NCI-H1694 treated with DMSO at 0.1 percent for 48 hours (cell line): ENCODE measurements around the gene EDRF1.
"Not testable (repeated sequence)": the region's sequence is repeated elsewhere in the genome, so short reads cannot be mapped to it uniquely, and the experiment has no call there.

Experiments
- DNase-seq: peaks from one replicate; lab custom pipeline; 2025; lab: John Stamatoyannopoulos, UW

EDRF1 gene

DNA sequence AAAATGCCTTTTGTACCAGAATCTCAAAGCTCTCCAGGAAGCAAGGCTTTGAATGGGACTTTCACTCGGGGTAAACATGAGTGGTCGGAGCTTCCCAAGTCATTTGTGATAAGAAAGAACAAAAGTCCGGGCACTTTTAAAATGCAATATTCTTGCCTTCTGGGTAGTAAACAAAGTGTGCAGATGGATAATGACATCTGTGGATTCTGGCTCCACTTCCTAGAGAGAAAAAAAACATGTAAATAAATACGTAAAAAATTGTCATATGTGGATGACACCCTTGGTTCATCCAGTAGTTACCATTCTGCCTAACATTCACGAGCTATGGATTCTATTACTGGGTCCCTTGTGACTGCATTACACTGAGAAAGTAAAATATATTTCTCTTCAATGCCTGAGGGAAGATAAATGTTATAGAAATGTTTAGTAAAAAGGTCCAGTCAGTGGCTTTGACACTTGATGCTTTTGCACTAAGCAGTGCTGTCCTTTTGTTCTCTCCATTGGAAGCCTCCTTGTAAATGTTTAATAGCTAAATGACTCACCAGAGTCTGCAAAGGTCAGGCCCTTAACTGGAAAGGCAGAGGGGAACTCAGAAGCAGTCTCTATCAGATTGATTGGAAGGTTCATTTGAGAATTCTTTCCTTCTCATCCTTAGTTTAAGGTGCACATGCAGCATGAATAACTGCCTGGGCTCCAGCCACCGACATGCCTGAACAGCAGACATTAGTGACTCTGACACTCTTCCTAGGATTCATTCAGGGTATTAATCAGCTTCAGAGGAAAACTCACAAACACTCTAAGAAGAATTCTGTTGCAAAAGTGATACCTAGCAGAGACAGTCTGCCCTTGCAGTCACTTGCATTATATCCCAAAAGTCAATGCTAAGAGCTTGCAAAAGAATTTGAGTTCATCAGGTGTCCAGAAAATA, 11.7 kb upstream of the EDRF1 start:
- DNase-seq = no peak

DNA sequence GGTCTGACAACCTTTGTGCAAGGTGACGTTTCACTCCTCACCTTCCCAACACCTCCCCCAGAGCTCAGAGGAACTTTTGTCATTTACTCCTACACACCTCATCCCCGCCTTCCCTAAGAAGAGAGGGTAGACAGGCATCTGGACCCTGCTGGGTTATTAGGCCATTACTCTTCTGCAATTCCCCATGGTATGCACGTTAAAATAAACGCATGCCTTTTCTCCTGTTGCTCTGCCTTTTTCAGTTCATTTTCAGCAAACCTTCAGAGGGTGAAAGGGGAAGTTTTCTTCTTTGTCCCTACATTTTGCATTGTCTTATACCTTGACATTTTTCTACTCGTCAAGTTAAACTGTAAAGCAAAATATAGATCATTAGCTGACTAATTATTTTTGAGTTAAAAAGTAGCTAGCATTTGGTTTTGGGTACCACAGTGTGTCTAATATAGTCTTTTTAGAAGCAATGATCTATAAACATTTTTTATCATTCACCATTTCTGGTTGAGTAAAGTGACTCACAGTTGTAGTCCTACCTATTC, 10.5 kb upstream of the EDRF1 start:
- DNase-seq = no peak

DNA sequence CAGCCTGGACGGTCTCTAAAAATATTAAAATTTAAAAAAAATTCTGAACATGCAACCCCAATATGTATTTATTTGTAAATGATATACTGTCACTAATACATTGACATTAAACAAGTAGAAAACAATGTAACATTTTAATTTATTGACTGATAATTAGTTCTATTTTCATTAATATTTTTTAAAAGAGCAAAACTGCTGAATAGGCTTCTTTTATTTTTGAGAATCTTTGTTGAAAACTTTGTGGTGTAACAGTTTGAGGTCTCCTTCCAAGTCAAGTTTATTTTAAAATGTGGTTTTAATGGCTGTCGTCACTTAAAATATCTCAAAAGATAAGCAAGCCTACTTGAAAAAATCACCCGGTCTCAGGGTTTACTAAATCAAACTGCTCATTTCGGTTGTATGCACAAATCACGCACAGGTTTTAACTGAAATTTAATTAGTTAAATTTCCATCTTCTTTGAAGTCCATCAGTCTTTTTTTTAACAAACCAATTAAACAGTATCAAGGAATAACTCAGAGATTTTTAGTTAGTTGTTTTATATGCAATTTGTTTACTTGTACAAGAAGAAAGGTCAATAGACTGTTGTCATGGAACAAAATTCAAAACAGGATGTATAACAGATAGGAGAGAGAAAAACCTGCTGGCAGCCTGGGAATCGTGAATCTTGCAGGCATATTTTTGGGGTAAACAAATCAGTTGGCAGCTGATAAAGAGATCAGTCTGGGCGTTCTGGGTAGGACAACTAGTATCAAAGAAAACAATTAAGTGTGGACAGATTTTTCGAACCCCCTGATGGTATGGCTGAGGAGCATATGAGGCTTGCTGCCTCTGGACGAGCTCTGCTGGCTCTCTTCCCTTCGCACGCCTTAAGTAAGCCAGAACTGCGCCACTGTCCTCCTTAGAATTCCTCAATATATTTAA, 9.7 kb upstream of the EDRF1 start:
- DNase-seq = no peak

DNA sequence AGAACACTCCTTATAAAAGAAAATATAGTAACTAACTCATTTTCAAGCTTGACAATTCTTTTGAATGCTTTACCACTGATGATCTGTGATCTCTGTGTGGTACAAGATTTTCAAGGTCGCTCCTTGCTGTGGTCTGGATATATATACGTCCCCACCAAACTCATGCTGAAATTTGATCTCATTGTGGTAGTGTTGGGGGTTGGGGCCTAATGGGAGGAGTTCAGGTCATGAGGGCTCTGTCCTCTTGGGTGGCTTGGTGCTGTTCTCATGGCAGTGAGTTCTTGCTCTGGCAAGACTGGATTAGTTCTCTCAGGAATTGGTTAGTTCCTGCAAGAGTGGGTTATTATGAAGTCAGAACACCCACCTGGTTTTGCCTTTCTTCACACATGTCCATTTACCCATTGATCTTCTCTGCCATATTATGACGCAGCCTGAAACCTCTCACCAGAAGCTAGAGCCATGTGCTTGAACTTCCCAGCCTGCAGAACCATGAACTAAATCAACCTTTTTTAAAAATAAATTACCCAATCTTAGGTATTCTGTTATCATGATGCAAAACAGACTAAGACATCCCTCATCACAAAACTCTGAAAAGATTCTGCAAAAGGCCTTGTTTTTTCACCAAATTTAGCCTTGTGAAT, 8.3 kb upstream of the EDRF1 start:
- no peak for DNase-seq

DNA sequence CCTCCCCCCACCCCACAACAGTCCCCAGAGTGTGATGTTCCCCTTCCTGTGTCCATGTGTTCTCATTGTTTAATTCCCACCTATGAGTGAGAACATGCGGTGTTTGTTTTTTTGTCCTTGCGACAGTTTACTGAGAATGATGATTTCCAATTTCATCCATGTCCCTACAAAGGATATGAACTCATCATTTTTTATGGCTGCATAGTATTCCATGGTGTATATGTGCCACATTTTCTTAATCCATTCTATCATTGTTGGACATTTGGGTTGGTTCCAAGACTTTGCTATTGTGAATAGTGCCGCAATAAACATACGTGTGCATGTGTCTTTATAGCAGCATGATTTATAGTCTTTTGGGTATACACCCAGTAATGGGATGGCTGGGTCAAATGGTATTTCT, 4.8 kb upstream of the EDRF1 start:
- not testable (repeated sequence) for DNase-seq

DNA sequence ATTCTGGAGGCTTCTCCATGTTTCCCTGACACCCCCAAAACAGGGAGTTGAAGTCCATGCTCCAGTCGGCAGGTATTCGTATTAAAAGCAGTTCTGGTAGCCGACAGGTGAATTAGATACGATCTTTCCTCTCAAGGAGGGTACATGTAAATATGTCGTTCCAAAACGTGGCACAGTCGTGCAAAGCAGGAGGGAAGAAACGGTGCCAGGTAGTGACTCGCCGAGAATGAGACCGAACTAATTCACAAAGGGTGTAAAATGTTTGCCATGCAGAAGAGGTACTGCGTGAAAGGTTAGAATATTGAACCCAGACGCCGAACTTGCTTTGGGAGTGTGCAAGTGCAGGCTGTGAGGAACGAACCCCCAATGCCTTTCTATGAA, 483 bp downstream of the EDRF1 start:
- DNase-seq = no peak

DNA sequence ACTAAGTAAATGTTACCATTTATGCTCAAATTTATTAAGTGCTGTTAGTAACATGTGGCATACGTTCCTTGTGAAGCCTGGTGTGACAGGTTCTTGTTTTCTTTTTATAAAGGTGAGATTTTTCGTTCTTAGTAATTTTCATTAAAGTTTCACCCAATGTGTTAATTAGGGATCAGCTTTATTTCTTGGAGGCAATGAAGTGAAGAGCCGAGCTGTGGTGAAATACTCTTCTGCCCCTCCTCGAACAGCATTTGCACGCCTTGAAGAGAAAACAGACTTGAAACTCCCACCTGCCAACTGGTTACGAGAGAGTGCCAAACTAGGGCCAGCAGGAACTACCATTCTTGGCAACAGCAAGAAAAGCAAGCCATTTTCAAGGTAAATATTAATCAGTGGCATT, 1.5 kb downstream of the EDRF1 start:
- no peak for DNase-seq

DNA sequence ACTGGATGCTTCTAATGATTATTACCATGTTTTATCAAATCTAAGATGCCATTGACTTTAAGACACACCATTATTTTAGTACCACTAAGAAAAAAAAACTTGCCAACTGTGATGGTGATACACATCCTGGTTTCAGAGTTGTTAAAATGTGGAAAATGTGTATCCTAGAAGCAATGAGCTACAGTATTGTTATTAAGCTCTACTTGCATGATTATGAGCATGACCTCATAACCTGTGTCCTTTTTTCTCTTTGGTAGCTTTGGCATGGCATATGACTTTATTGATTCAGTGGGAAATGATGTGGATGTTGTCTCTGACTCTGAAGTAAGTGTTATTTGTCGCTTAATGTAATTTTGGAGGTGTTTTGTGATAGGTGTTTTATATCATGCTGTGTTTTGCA, 3.3 kb downstream of the EDRF1 start:
- DNase-seq = no peak

DNA sequence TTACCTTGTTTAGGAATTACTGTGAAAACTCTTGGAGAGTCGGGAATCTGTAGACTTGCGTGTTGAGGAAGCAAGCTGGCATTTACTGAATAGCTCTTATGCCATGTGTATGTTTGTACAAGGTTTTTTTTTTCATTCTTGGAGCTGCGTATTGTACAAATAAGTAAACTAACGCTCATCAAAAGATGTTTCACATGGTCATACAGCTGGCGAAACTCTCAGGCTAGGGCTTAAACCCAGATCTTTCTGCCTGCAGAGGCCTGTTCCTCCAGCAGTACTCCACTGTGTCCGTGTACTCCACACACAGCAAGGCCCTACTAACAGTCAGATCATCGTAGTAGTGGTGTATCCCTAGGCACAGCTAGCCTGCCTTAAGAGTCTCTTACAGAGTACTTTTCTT, 7.4 kb downstream of the EDRF1 start:
- DNase-seq = no peak

DNA sequence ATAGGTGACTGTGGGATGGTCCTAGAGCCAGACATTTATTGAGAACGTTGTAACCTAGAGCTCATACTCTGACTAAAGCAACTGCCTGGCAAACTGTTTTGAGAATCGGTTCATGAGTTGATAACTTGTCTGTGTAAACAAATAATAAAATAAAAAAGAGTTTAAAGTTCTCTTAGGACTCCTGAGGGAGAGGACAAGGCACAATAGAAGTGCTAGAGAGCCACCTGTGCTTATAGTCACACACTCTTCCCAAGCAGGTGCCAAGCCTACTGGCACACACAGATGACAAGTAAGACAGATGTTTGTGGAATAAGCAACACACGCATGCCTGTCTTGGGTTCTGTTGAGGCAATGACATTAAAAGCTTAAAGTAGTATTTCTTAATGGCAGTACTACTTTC, 7.9 kb downstream of the EDRF1 start:
- no peak for DNase-seq

DNA sequence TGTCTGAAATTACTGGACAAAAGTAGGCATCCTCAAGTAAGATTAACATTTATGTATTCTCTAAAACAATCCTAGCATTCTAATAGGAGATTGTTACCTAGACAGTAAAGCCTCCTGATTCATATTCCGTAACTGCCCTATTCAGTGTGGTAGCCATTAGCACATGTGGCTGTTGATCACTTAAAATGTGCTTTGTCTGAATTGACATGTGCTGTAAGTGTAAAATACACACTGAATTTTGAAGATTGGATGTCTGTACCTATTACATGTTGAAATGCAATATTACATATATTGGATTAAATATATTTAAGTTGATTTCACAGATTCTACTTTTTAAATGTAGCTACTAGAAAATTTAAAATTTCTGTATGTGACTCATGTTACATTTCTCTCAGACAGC, 14.6 kb downstream of the EDRF1 start:
- DNase-seq = no peak

DNA sequence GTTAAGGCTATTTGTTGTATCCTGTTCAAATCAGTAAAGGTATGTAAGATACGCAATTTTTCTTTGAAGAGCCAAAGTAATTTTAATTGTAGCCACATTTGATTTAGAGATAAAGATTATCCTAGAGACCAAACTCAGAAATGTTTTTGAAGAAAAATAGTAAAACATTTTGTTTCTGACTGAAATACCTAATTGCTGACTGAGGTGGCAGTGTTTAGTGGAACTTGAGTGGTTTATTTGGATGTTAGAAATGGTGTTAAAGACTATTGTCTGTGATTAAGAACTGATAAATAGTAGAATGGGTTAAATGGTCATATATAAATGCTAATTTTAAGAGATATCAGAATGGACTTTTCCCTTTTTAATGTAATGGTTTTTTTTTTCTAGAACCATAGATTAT, 15.3 kb downstream of the EDRF1 start:
- no peak for DNase-seq

DNA sequence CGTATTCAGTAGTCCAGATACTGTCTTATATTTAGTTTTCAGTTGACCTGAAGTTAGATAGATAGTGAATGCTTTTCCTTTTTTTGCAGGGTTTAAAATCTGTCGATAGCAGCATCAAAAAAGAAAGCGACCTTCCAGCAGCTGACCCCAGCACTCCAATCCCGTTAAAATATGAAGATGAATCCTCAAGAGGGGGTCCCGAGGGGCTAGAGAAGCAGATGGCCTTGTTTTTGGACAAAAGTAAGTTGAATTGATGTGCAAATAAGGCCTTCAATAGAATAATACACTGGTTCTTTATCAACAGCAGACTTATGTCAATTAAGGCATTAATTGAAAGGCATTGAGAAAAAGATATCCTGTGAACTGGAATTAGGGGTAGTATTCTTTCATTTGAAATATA, 18.7 kb downstream of the EDRF1 start:
- DNase-seq = no peak

DNA sequence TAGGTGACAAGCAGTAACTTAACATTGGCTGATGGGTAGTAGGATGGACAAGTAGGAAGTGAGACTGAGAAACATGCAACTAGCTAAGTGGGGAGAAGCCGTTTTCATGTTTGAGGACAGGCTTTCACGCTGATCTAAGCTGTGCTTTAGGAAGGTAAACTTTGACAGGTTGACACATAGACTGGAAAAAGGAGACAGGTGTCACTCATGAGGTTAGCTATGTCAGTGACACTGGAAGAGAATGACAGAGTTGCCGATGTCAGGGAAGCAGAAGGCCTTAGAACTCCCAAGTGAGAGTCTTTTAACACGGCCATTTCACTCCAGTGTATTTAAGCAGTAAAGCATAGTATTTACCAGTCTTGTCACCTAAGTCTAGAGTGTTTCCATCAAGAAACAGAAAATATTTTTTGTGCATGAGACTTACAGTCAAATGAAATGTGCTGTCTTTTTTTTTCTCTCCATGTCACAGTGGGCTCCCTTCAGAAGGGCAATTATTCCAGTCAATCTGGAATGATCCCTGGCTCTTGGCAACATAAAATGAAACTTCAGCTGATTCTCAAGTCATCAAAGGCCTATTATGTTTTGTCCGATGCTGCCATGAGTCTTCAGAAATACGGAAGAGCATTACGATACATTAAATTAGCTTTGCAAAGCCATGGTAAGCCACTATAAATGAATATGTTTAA, 20.6 kb downstream of the EDRF1 start:
- no peak for DNase-seq

DNA sequence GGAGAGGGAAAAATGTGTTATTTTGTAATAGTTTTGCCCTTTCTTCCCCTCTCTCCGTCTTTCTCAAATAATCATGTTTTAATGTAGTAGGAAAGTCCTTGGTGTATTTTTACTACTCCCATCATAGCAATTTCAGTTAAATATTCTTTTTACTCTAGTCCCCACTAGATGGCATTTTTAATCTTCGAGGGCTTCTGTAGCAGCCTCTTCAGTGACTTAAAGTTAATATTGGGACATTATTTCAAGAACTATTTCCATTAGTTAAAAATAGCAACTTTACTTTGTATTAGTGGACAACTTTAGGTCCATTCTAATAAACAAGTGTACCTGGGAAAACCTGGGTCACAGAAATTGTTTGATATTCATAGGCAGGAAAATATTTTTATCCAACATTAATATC, 23.0 kb downstream of the EDRF1 start:
- DNase-seq = no peak

DNA sequence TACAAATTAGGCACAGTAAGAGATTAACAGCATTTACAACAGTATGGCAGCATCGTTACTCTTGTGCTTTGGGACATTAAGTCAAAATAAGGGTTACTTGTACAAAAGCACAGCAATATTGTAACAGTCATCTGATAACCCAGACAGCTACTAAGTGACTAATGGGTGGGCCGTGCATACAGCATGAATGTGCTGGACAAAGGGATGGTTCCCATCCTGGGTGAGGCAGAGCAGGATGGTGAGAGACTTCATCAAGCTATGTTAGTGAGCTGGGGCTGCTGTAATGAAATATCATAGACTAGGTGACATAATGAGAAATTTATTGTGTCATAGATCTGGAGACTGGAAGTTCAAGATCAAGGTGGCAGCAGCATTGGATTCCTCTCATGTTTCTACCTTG, 25.4 kb downstream of the EDRF1 start:
- DNase-seq = no peak

DNA sequence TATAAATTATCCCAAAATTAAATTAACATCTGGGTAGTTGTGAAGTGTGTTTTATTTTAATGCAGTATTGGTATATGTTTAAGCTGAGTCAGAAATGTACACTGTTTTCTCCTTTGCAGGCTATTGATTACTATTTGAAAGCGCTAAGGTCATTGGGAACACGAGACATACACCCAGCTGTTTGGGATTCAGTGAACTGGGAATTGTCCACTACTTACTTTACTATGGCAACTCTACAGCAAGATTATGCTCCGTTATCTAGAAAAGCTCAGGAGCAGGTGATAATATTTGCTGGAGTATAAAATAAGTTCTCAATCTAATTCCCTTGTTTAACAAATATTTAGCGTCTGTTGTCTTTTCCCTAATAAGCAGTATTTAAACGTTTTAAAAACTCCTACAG, 27.9 kb downstream of the EDRF1 start:
- DNase-seq = no peak

DNA sequence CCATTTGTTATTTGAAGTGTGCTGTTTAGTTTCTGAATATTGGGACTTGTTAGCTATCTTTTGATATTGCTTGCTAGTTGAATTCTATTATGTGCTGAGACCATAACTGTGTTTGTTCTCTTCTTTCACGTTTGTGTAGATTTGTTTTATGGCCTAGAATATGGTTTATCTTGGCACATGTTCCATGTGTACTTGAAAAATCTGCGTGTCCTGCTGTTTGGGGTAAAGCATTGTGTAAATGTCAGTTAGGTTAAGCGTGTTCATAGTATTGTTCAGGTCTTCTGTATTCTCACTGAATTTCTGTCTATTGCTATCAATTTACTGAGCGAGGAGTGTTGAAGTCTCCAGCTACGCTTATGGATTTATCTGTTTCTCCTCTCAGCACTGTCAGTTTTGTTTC, 36.7 kb downstream of the EDRF1 start:
- DNase-seq = no peak

DNA sequence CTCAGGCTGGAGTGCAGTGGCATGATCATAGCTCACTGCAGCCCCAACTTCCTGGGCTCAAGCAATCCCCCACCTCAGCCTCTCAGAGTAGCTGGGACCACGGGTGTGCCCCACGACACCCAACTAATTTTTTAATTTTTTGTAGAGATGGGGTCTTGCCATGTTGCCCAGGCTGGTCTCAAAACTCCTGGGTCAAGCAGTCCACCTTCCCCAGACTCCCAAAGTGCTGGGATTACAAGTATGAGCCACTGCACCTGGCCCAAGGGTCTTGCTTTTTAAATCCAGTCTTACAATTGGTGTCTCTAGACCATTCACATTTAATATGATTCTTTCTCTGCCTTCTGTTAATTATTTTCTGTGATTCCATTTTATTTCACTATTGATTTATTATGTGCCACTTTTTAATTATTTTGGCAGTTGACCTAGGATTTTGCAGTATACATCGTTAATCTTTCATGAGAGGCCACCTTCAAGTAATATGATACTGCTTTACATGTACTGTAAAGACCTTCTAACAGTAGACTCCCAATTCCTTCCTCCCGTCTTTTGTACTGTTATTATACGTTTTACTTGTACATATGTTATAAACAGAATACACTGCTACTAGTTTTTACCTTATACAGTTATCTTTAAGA, 37.5 kb downstream of the EDRF1 start:
- no peak for DNase-seq

DNA sequence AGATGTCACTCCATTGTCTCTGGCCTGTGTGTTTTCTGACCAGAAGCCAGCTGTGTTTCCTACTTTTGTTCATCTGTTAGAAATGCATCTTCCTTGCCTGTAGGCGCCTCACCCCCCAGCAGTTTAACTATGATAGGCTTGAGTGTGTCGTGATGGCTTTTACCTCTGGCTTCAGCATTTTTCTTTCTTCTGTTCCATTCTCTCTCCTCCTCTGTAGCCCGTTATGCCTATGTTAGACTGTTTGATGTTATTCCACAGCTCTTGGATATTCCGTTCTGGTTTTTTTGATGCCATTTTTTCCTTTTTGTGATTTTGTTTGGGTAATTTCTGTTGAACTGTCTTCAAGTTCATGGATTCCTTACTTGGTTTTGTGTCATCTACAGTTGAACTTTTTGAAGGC, 38.2 kb downstream of the EDRF1 start:
- DNase-seq = no peak

DNA sequence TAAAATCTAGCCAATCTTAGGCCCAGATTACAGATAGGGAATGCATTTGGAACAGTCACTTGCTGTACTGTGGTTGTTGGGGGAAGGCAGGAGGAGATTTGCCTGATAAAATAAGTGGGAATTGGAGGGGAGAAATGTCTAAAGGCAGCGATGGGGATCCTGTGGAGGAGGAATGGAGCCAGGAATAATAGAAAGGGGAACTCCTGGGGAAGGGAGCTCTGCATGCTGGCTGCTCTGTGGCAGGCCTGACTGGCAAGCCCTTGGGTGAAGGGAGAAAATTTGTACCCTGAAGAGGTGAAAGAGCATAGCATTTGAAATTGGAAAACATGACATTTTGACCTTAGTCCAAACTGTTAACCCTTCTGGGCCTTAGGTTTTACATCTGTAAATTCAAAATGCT, 42.5 kb downstream of the EDRF1 start:
- DNase-seq = no peak
